GM23248 (cell line): ENCODE measurements around the gene VWA5B1. TPM values are rescaled to one million over a fixed set of nuclear protein-coding genes. Genes with fewer than 3 reads are reported as not detected.

Experiments used
- DNase-seq: peaks from one replicate; pipeline ENCODE4 v3.0.0-alpha.2; 2015
- H2AFZ ChIP-seq: fragments of 200-600 bp; sonication (generic); 2 replicates; pipeline ENCODE4 v1.6.1; 2016; ENCODE audit warnings: antibody characterized with exemption
- H3F3A ChIP-seq: fragments of 200-600 bp; sonication (generic); 2 replicates; pipeline ENCODE4 v1.6.1; 2016; ENCODE audit warnings: mild to moderate bottlenecking, antibody characterized with exemption, mixed run types; ENCODE audit not compliant: insufficient read depth
- H3K27ac ChIP-seq: fragments of 200-600 bp; sonication (generic); 2 replicates; pipeline ENCODE4 v1.5.1; 2016; ENCODE audit warnings: mild to moderate bottlenecking
- H3K27me3 ChIP-seq: fragments of 200-600 bp; sonication (generic); replicated peaks from 2 replicates; pipeline ENCODE4 v1.6.1; 2016; ENCODE audit warnings: mild to moderate bottlenecking; ENCODE audit not compliant: insufficient read depth
- H3K36me3 ChIP-seq: fragments of 200-600 bp; sonication (generic); 2 replicates; pipeline ENCODE4 v1.6.1; 2016; ENCODE audit warnings: low read depth, mild to moderate bottlenecking
- H3K4me1 ChIP-seq: fragments of 200-600 bp; sonication (generic); 2 replicates; pipeline ENCODE4 v1.6.1; 2016; ENCODE audit warnings: mild to moderate bottlenecking; ENCODE audit not compliant: insufficient read depth
- H3K4me2 ChIP-seq: fragments of 200-600 bp; sonication (generic); one replicate; pipeline ENCODE4 v1.6.1; 2016; ENCODE audit warnings: mild to moderate bottlenecking; ENCODE audit not compliant: unreplicated experiment
- H3K4me3 ChIP-seq: fragments of 200-600 bp; sonication (generic); 2 replicates; pipeline ENCODE4 v1.5.1; 2016; ENCODE audit warnings: mild to moderate bottlenecking
- H3K79me2 ChIP-seq: fragments of 200-600 bp; sonication (generic); 2 replicates; pipeline ENCODE4 v1.6.1; 2016; ENCODE audit warnings: mild to moderate bottlenecking; ENCODE audit not compliant: insufficient read depth
- H3K9ac ChIP-seq: fragments of 200-600 bp; sonication (generic); 2 replicates; pipeline ENCODE4 v1.6.1; 2016; ENCODE audit warnings: mild to moderate bottlenecking
- H3K9me2 ChIP-seq: fragments of 200-600 bp; sonication (generic); 2 replicates; pipeline ENCODE4 v1.6.1; 2016; ENCODE audit warnings: mixed run types, mild to moderate bottlenecking, moderate library complexity; ENCODE audit not compliant: insufficient read depth
- H3K9me3 ChIP-seq: fragments of 200-600 bp; sonication (generic); one replicate; pipeline ENCODE4 v1.6.1; 2017; ENCODE audit warnings: low read depth
- H4K20me1 ChIP-seq: fragments of 200-600 bp; sonication (generic); 2 replicates; pipeline ENCODE4 v1.6.0; 2016; ENCODE audit not compliant: insufficient read depth
- EZH2 ChIP-seq: fragments of 200-600 bp; sonication (generic); IDR thresholded peaks from 2 replicates; pipeline ENCODE4 v1.6.1; 2018; ENCODE audit warnings: antibody characterized with exemption, mild to moderate bottlenecking; ENCODE audit not compliant: insufficient read depth, poor library complexity, severe bottlenecking
- EZH2phosphoT487 ChIP-seq: fragments of 200-600 bp; sonication (generic); IDR thresholded peaks from 2 replicates; pipeline ENCODE4 v1.6.1; 2018; ENCODE audit warnings: antibody characterized with exemption, moderate library complexity, mild to moderate bottlenecking, low read depth; ENCODE audit not compliant: insufficient read depth
- WGBS, 2 experiments: methylation state at CpG; one replicate each; pipeline ENCODE4 v1.1.6; 2015 to 2017; ENCODE audit warnings: low lambda C conversion rate in 2 of 2, low coverage in 1 of 2; ENCODE audit errors: missing lambda C conversion rate in 2 of 2; 5-methylcytosine and 5-hydroxymethylcytosine counted together
- in situ Hi-C: fragments of 300-500 bp; cut with MboI; formaldehyde crosslinking; loops from 2 replicates; pipeline ENCODE4 v1.15.0; 2020
- polyA plus RNA-seq: library from polyadenylated mRNA; unstranded; fragments of >200 nt; fragmentation: Nextera tagmentation; extraction: Ambion mirVana; gene quantifications from 2 replicates; pipeline ENCODE4 v1.2.1, GENCODE V29; 2016
- total RNA-seq: library from RNA; depleted of rRNA; stranded (reverse); fragments of >200 nt; shearing (Covaris generic); gene quantifications from 2 replicates; pipeline ENCODE4 v1.2.3, GENCODE V29; 2014; rRNA removed

VWA5B1 gene
- total and polyA plus RNA-seq, 2 experiments from 2014 or later: not detected

DNA sequence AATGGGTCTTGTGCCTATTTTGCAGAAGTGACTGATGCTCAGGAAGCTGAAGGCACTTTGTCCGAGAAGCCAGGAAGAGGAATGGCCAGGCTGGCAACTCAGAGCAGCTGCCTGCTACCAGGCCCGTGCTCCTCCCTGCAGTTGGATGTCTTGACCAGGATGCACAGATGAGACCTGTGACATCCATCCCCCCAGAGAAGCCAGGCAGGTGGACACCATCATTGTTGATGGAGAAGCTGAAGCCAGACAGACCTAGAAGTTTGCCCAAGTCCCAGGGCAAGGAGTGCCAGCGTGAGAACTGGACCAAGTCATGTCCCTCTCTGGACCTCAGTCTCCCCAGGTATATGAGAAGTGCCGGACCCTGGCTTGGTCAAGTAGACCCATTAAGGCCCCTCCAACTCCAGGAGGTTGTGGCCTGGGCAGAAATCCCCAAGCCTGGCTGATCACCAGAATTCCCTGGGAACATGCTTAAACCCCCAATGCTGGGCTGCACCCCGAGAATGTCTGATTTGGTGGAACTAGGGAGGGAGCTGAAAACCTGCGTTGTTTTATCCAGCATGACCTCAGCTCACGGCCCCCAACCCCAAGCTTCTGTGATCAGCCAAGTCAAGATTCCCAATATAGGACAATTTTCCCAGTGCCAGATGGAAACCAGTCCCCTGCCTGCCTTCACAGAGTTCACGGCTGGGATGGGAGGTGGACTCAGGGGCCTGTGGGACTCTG, 112.9 kb downstream of the VWA5B1 start:
- Histone ChIP-seq H3K27me3 (peaks cover 18% of the 10 kb centered on the region), H3K4me2 (no peak overlapping the region), H3K9me3 (no peaks in the 10 kb centered on the region), H3K9ac (no peak overlapping the region), H3K36me3 (no peaks in the 10 kb centered on the region), H3K9me2 (no peaks in the 10 kb centered on the region), H3K4me3 (no peak overlapping the region), H2AFZ (no peak overlapping the region), H3K4me1 (peaks cover 13% of the 10 kb centered on the region), H4K20me1 (no peaks in the 10 kb centered on the region), H3K27ac (no peak overlapping the region), H3F3A (no peaks in the 10 kb centered on the region), H3K79me2 (no peaks in the 10 kb centered on the region)
- no peak for DNase-seq
- in situ Hi-C loops: no loop called here
- TF ChIP-seq EZH2: no peak
- TF ChIP-seq EZH2phosphoT487: no peak
- WGBS, 2 experiments: 87 to 88% methylated on average over 8 of the region's 8 CpGs

DNA sequence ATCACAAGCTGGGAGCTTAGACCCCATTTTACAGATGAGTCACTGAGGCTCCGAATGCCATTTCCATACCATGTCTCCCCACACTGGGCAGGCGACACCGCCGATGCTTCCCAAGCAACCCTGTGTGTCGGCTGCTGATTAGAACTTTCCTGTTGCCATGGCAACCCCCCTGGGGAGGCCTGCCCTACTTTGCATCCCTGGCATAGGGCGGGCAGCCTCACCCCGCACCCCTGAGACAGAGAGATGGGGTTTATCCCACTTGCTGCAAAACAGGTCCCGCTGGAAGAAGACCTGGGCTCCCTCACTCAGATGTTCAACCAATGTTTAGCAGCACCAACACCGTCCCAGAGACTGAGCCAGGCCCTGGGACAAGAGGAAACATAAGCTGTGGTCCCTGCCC, 113.8 kb downstream of the VWA5B1 start:
- no peak overlapping the region for H3K4me2 ChIP-seq
- TF ChIP-seq EZH2 (no peak), EZH2phosphoT487 (no peak)
- H3K36me3 ChIP-seq: no peaks in the 10 kb centered on the region
- H3K4me3 ChIP-seq: no peak overlapping the region
- peaks cover 13% of the 10 kb centered on the region for H3K4me1 ChIP-seq
- H3K79me2 ChIP-seq: no peaks in the 10 kb centered on the region
- no peaks in the 10 kb centered on the region for H3K9me3 ChIP-seq
- 0 out of 2 replicates have a peak, but pooled peaks cover 4% of the 10 kb centered on the region for H3F3A ChIP-seq
- in situ Hi-C loops: no loop called here
- no peak overlapping the region for H3K9ac ChIP-seq
- no peaks in the 10 kb centered on the region for H3K9me2 ChIP-seq
- peaks cover 14% of the 10 kb centered on the region; the same call in 1 of the 2 replicates for H3K27me3 ChIP-seq
- no peak overlapping the region for H2AFZ ChIP-seq
- H4K20me1 ChIP-seq: no peaks in the 10 kb centered on the region
- no peak overlapping the region for H3K27ac ChIP-seq
- peak; percentile 17 for DNase-seq
- WGBS, 2 experiments: 47% methylated on average over 9 of the region's 9 CpGs

Other genes starting within 250 kb of the VWA5B1 start
- not detected in 2 replicates for gene PLA2G5, start 220.7 kb upstream of the VWA5B1 start, total RNA-seq
- 0.16 and 0.33 TPM in 2 replicates for gene PLA2G5, start 220.7 kb upstream of the VWA5B1 start, polyA plus RNA-seq
- not detected in 2 replicates for gene PLA2G2D, start 171.3 kb upstream of the VWA5B1 start, total RNA-seq
- gene PLA2G2D, start 171.3 kb upstream of the VWA5B1 start, polyA plus RNA-seq: not detected in 2 replicates
- gene PLA2G2F, start 151.6 kb upstream of the VWA5B1 start, total RNA-seq: not detected in 2 replicates
- gene PLA2G2F, start 151.6 kb upstream of the VWA5B1 start, polyA plus RNA-seq: not detected in 2 replicates
- 0.11 TPM in 1 of 2 replicates, not detected in the other for gene UBXN10, start 104.8 kb upstream of the VWA5B1 start, total RNA-seq
- gene UBXN10, start 104.8 kb upstream of the VWA5B1 start, polyA plus RNA-seq: not detected in 2 replicates
- gene PLA2G2C, start 104.4 kb upstream of the VWA5B1 start, total RNA-seq: not detected in 2 replicates
- not detected in 2 replicates for gene PLA2G2C, start 104.4 kb upstream of the VWA5B1 start, polyA plus RNA-seq
- gene CAMK2N1, start 195.3 kb downstream of the VWA5B1 start, total RNA-seq: 37.6 and 38.2 TPM in 2 replicates
- gene CAMK2N1, start 195.3 kb downstream of the VWA5B1 start, polyA plus RNA-seq: 28.6 and 28.8 TPM in 2 replicates
- 36.8 and 50.7 TPM in 2 replicates for gene MUL1, start 217.3 kb downstream of the VWA5B1 start, total RNA-seq
- 50.6 and 51.0 TPM in 2 replicates for gene MUL1, start 217.3 kb downstream of the VWA5B1 start, polyA plus RNA-seq